HL-60 (cell line): ENCODE data around the gene ACTN4.

Experiments
- DNase-seq, 2 experiments: peaks; one replicate each; pipeline ENCODE4 v3.0.0-alpha.2; 2010 to 2020; ENCODE audit warnings: low read depth in 1 of 2, low spot score in 1 of 2
- H3K27ac ChIP-seq: fragments of 250-450 bp; sonication (Bioruptor Pico); replicated peaks from 2 replicates; pipeline ENCODE4 v1.5.1; 2020; ENCODE audit warnings: mild to moderate bottlenecking, moderate library complexity
- H3K27me3 ChIP-seq: fragments of 250-450 bp; sonication (Bioruptor Pico); 2 replicates; pipeline ENCODE4 v1.5.1; 2021; ENCODE audit warnings: mild to moderate bottlenecking, moderate library complexity; ENCODE audit not compliant: insufficient read depth, poor library complexity, severe bottlenecking
- H3K4me3 ChIP-seq: replicated peaks from 2 replicates; pipeline ENCODE4 v1.5.1; 2011; ENCODE audit warnings: mild to moderate bottlenecking, control low read depth, low read length; ENCODE audit not compliant: insufficient read depth
- GABPA ChIP-seq: IDR thresholded peaks from 2 replicates; pipeline ENCODE4 v1.6.1; 2012; ENCODE audit warnings: low read depth
- POLR2AphosphoS5 ChIP-seq: IDR thresholded peaks from 2 replicates; pipeline ENCODE4 v1.6.1; 2012; ENCODE audit warnings: low read depth
- SPI1 ChIP-seq: IDR thresholded peaks from 2 replicates; pipeline ENCODE4 v1.6.1; 2012; ENCODE audit warnings: low read depth, mild to moderate bottlenecking, borderline replicate concordance
- TF ChIP-seq, protein P1 (sequence below): IDR thresholded peaks from 2 replicates; pipeline ENCODE4 v1.6.1; 2012; ENCODE audit warnings: low read depth; ENCODE audit not compliant: insufficient replicate concordance
- TF ChIP-seq, protein P2 (sequence below): IDR thresholded peaks from one replicate; pipeline ENCODE4 v1.5.1; 2011; ENCODE audit warnings: low read length, control low read depth, inconsistent platforms; ENCODE audit not compliant: insufficient read depth

Gene ACTN4

DNA sequence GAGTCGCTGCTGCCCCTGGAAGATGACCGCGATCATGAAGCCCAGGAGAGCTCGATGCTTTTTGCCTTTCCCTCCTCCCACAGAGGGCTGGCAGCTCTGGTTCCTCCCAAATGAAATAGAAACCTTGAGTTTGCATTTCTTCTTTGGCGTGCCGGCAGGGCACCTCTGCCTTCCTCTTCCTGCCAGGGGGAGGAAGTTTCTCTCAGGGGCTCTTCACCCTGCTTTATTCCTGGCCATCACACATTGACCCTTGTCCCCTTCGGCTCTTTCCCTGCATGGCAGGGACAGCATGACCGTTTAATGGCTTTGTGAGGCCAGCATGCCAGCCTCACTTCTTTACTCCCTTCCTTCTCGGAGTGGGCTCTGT lies 47.9 kb downstream of the ACTN4 start:
- H3K27me3 ChIP-seq = no peaks in the 10 kb centered on the region
- TF ChIP-seq SPI1 = peak; percentile 73; the same call in 1 of the 2 replicates
- TF ChIP-seq, protein P1, sequence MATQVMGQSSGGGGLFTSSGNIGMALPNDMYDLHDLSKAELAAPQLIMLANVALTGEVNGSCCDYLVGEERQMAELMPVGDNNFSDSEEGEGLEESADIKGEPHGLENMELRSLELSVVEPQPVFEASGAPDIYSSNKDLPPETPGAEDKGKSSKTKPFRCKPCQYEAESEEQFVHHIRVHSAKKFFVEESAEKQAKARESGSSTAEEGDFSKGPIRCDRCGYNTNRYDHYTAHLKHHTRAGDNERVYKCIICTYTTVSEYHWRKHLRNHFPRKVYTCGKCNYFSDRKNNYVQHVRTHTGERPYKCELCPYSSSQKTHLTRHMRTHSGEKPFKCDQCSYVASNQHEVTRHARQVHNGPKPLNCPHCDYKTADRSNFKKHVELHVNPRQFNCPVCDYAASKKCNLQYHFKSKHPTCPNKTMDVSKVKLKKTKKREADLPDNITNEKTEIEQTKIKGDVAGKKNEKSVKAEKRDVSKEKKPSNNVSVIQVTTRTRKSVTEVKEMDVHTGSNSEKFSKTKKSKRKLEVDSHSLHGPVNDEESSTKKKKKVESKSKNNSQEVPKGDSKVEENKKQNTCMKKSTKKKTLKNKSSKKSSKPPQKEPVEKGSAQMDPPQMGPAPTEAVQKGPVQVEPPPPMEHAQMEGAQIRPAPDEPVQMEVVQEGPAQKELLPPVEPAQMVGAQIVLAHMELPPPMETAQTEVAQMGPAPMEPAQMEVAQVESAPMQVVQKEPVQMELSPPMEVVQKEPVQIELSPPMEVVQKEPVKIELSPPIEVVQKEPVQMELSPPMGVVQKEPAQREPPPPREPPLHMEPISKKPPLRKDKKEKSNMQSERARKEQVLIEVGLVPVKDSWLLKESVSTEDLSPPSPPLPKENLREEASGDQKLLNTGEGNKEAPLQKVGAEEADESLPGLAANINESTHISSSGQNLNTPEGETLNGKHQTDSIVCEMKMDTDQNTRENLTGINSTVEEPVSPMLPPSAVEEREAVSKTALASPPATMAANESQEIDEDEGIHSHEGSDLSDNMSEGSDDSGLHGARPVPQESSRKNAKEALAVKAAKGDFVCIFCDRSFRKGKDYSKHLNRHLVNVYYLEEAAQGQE = no peak
- peak in 1 of 2 experiments; percentile 65 for DNase-seq
- no peak overlapping the region for H3K4me3 ChIP-seq
- peak overlapping the region; percentile 58 for H3K27ac ChIP-seq

DNA sequence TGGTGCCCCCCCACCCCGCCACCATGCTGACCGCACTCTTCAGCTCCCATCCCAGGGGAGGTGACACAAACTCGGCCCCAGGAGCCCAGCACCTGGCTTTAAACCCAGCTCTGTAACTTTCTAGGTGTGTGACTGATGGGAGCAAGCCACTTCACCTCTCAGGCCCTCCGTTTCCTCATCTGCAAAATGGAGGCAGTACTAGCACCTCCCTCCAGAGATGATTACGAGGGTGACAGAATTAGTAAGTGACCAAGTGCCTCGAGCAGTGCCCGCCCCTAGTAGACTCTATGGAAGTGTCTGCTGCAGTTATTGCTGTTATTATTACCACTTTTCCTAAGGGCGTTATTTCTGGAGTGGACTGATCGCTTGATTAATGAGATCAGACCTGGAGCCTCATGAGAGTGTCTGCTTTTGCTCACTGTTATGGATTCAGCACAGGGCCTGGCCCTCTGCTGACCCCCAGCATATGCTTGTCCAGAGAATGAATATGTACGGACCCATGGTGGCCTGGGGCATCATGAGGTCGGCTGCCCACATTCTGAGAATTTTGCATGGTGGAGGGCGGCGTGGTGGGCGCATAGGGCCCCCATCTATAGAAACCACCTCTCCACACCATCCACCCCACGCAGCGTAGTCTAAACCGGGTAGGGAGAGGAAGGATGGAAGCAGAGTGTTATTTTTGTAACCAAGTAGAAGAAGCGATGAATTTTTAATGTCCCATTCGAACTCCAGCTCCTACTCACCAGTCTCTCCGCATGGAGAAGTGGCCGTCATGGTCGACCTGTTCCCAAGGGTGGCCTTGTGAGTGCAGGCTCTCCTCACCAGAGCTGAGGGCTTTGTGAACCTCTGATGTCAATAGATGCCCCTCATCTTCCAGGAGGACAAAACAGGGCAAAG lies 48.6 kb downstream of the ACTN4 start:
- Histone ChIP-seq H3K27me3 (no peaks in the 10 kb centered on the region), H3K4me3 (no peak overlapping the region), H3K27ac (peak overlapping the region; percentile 58; the same call in 1 of the 2 replicates)
- TF ChIP-seq SPI1 = no peak
- TF ChIP-seq, protein P2, sequence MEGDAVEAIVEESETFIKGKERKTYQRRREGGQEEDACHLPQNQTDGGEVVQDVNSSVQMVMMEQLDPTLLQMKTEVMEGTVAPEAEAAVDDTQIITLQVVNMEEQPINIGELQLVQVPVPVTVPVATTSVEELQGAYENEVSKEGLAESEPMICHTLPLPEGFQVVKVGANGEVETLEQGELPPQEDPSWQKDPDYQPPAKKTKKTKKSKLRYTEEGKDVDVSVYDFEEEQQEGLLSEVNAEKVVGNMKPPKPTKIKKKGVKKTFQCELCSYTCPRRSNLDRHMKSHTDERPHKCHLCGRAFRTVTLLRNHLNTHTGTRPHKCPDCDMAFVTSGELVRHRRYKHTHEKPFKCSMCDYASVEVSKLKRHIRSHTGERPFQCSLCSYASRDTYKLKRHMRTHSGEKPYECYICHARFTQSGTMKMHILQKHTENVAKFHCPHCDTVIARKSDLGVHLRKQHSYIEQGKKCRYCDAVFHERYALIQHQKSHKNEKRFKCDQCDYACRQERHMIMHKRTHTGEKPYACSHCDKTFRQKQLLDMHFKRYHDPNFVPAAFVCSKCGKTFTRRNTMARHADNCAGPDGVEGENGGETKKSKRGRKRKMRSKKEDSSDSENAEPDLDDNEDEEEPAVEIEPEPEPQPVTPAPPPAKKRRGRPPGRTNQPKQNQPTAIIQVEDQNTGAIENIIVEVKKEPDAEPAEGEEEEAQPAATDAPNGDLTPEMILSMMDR = no peak
- no peak for TF ChIP-seq POLR2AphosphoS5
- TF ChIP-seq GABPA = no peak
- TF ChIP-seq, protein P1 = no peak
- DNase-seq = no peak

DNA sequence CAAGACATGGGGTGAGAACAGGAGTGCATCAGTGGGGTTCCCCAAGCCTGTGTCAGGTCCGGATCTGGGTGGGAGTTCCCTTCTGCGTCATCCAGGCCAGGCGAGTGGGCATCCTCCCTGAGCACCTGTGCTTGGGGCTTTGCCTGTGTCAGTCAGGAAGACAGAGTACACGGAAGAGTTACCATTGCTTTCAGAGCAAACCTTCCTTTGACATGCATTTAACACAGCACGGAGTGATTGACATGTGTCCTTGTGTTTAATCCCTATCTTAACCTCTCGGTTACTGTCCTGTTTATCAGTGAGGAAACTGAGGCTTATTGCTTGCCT lies 49.2 kb downstream of the ACTN4 start:
- no peak overlapping the region for H3K27ac ChIP-seq
- TF ChIP-seq POLR2AphosphoS5 (no peak), GABPA (no peak), SPI1 (no peak)
- TF ChIP-seq, protein P1 = no peak
- TF ChIP-seq, protein P2 = no peak
- H3K27me3 ChIP-seq = no peaks in the 10 kb centered on the region
- DNase-seq = no peak
- no peak overlapping the region for H3K4me3 ChIP-seq
